Esophagus mucosa (tissue), 1 donor: ENCODE measurements around the gene C12orf57. TPM values are rescaled to one million over a fixed set of nuclear protein-coding genes. Genes with fewer than 3 reads are reported as not detected.
A peak's percentile ranks its signal among the peaks of the same experiment; 100 is the strongest.

Source experiments
- ATAC-seq: fragments of 200-7000 bp; cut with Tn5 transposase; one replicate; pipeline ENCODE4 v1.9.1; 2020
- total RNA-seq: library from RNA; stranded (reverse); gene quantifications from one replicate; pipeline ENCODE4 v1.2.4, GENCODE V29; 2023
- donor health status: DM: yes; HTN: yes; CAD: no.

C12orf57 gene
- total RNA-seq, 1 donor from 2014 or later = 84.0 TPM

DNA sequence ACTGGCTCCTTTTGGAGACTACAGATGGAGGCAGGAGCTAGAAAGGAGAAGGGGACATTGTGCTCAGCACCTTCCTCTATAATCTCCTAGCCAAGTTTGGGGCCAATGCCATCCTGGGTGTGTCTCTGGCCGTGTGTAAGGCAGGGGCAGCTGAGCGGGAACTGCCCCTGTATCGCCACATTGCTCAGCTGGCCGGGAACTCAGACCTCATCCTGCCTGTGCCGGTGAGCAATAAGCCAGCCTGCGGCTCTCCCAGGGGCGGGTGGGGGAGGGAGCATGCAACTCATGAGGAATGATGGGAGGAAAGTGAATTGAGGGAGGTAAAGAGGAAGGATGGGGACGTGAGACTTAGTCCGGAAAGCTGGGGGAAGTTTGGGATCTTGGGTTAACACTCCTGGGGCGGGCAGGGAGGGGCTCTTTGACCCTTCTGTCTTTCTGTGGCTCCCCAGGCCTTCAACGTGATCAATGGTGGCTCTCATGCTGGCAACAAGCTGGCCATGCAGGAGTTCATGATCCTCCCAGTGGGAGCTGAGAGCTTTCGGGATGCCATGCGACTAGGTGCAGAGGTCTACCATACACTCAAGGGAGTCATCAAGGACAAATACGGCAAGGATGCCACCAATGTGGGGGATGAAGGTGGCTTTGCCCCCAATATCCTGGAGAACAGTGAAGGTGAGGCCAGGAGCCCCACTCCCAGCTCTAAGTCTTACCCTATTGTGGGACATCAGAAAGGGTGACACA lies 26.2 kb upstream of the C12orf57 start:
- ATAC-seq = no peak

DNA sequence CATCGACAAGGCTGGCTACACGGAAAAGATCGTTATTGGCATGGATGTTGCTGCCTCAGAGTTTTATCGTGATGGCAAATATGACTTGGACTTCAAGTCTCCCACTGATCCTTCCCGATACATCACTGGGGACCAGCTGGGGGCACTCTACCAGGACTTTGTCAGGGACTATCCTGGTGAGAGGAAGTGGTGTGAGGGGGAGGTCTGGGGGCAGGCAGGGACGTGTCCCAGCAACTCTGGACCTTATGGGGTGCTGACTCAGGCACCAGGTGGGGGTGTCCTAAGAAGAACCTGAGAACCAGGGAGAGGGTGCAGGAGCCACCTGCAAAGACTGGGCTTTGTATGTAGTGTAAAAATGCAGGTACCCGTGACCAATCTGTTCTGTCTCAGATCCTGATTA lies 24.2 kb upstream of the C12orf57 start:
- ATAC-seq = no peak

DNA sequence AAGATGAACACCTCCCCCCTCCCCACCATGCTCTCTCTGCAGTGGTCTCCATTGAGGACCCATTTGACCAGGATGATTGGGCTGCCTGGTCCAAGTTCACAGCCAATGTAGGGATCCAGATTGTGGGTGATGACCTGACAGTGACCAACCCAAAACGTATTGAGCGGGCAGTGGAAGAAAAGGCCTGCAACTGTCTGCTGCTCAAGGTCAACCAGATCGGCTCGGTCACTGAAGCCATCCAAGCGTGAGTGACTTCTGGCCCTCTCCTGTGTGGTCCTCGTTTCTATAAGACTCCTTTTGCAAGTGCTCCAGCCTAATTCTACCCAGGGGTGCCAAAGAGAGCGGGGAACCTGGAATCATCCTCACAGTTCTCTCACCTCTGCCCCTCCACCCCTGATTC lies 22.3 kb upstream of the C12orf57 start:
- ATAC-seq = no peak

DNA sequence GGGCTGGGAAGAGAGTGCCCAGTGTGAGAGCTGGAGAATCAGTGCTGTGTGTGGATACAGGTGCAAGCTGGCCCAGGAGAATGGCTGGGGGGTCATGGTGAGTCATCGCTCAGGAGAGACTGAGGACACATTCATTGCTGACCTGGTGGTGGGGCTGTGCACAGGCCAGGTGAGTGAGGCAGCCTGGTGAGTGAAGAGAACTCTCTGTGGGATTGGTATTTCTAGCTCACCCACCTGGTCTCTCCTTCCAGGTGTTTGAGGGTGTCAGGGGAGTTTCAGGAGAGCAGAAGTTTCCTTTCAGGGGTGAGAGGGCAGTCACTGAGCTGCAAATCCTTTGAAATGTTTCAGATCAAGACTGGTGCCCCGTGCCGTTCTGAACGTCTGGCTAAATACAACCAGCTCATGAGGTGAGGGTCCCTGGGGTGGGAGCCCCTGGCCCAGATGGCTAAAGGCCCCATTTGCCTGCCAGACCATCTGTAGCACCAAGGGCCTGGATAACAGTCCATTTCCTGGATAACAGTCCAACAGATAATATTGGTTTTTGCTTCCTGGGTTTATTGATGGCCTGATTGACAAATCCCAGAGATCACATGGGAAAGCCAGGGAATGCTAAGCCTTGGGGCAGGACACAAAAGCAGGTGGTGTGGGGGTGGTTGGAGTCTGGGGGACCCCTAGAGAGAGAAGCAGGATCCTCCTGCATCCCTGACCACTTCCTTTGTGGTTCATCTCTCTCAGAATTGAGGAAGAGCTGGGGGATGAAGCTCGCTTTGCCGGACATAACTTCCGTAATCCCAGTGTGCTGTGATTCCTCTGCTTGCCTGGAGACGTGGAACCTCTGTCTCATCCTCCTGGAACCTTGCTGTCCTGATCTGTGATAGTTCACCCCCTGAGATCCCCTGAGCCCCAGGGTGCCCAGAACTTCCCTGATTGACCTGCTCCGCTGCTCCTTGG lies 21.6 kb upstream of the C12orf57 start:
- no peak for ATAC-seq

DNA sequence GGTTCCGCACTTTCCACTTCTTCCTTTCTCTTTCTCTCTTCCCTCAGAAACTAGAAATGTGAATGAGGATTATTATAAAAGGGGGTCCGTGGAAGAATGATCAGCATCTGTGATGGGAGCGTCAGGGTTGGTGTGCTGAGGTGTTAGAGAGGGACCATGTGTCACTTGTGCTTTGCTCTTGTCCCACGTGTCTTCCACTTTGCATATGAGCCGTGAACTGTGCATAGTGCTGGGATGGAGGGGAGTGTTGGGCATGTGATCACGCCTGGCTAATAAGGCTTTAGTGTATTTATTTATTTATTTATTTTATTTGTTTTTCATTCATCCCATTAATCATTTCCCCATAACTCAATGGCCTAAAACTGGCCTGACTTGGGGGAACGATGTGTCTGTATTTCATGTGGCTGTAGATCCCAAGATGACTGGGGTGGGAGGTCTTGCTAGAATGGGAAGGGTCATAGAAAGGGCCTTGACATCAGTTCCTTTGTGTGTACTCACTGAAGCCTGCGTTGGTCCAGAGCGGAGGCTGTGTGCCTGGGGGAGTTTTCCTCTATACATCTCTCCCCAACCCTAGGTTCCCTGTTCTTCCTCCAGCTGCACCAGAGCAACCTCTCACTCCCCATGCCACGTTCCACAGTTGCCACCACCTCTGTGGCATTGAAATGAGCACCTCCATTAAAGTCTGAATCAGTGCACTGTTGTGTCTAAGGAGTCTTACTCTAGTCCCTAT lies 20.7 kb upstream of the C12orf57 start:
- ATAC-seq = no peak

DNA sequence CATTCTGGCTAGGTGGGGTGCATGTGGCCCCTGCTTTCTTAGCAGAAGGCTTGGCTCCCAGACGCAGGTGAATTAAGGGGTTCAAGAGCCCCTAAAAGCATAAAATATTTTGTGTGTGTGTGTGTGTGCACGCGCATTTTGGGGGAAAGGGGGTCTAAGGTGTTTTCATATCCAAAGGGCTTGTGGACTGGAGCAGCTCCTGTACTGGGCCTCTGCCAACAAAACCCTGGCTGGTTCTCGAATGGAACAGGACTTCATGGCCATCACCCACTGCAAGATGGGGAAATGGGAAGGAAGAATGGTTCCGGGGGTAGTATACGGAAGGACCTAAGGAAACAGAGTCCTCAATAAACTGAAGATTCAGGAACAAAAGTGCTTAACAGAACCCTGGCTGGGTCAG lies 20.0 kb upstream of the C12orf57 start:
- no peak for ATAC-seq

DNA sequence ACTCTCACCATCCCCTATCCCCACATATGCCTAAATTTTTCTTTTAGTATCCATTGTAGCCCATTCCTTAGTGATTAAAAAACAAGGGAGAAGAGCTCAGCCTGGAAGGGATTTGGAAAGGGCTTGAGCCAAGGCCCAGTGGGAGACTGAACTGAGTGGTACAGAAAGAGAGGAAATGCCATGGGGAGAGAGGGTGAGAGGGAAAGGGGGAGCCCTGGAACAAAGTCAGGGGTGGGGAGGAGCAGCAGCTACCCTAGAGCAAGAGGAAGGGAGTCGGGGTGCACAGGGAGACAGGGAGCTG lies 18.6 kb upstream of the C12orf57 start:
- no peak for ATAC-seq

DNA sequence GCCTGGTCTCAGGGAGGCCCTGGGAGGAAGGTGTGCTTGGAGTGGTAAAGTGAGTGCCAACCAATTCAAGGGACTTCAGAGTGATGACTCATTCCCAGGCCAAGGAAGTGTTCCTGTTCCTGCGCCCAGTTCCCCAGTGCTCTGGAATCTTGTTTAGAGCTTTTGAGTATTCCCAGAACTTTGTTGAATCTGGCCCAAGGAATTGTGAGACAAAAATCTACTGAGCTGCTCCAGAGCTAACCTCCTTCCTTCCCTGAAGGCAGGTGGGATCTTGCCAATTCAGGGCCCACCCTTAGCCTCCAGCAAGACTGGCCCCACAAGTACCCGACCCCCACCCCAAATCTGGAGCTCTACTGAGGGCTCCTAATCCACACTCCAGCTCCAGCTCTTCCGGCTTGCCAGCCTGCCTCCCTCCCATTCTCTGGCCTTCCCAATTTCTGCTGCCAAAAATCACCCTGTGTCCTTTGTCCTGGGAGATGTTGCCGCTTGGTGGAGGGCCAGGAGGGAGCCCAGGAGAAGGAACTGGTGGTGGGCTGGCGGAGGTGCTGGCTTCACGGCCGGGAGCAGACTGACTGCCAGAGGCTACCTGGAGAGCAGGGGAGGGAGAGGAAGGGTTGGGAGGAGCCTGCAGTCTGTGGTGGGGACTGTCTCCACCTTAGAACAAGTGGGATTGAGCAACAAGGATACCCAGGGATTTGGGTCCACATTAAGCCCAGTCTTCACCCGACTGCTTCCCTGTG lies 18.1 kb upstream of the C12orf57 start:
- ATAC-seq = peak; percentile 69

DNA sequence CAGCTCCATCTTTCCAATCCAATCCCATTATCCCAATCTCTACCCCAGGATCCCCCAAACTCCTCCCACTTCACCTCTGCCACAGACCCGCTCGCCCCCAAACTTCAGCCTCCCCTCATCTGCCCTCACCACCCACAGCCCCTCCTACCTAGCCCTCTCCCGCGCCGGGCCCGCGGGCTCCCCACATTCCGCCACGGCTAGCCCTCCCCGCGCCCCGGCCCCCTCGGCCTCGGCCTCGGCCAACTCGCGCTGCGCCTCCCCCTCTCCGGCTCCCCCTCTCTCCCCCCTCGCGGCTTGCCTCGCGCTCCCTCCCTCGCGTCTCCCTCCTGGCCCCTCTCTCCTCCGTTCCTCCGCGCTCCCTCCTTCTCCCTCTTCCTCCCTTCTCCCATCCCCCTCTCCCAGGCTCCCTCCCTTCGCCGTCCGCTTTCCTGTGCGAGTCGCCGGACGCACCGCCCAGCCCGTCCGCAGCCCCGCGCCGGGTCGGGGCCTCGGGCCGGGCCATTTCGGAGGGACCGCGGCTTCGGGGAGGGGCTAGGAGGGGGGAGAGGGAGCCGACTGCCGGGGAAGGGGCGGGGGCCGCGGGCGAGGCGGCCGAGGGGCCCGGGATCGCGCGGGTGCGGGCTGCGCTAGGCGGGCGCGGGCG lies 16.3 kb upstream of the C12orf57 start, which contains the start of gene ATN1:
Gene ATN1 (plus strand): TSS at position 581 of the 643 bp plus-strand sequence. CDS start 6,043 bp downstream, outside the sequence.
- ATAC-seq = peak; percentile 15

DNA sequence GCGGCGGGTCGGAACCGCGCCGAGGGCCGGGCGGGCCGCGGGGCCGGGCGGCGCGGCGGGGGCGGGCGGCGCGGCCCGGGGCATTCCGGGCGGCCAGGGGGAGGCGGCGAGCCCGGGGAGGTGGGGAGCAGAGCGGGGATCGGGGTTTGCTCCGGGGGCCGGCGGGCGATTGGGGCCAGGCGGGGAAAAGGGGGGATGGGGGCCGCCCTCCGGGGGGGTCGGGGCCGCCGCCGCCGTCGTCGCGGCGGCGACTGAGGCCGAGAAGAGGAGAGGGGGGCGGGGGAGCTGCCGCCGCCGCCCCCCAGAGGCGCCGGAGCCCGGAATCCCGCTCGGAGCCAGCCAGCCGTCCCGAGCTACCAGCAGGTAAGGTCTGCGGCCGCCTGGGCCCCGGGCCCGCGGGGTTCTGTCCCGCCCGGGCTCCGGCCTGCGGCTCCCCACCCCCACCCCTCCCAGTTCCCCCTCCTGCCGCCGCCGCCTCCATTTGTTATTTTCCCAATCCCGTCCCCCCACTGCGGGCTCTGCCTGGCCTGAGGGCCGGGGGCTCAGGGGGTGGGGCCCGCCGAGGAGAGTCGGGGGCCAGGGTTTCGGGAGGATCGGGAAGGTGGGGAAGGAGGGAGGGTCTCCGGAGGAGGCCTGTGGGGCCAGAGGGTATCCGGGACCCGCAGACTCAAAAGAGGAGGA lies 15.7 kb upstream of the C12orf57 start:
- no peak for ATAC-seq

DNA sequence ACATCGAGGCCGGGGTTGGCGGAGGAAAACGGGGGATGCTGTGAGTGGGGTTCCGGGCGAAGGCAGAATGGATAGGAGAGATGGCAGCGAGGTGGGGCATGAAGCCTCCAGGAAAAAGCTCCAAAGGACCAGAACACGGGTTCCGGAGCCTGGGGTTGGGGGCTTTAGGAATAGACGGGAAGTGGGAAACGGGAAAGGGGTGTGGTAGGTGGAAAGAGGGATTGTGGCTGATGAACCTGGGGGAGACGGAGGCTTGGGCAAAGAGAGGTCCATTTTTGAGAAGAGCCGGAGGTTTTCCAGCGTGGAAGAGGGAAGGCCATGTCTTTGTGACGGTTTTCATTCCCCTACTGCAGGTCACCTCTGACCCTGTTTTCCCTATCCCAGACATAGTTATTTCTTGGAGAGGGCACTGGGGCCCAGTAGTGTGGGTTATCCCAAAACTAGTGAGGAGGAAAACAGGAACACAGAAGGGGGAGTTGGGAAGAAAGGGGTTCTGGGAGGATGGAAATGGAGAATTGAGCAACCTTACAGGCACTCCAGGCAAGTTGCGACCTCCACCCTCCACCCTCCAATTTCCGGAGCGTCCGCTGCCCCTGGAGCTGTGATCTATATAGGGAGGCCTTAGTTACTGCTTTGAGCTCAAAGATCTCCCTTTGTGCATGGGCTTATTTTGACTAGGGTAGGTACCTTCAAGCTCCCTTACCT lies 15.0 kb upstream of the C12orf57 start:
- ATAC-seq = no peak

DNA sequence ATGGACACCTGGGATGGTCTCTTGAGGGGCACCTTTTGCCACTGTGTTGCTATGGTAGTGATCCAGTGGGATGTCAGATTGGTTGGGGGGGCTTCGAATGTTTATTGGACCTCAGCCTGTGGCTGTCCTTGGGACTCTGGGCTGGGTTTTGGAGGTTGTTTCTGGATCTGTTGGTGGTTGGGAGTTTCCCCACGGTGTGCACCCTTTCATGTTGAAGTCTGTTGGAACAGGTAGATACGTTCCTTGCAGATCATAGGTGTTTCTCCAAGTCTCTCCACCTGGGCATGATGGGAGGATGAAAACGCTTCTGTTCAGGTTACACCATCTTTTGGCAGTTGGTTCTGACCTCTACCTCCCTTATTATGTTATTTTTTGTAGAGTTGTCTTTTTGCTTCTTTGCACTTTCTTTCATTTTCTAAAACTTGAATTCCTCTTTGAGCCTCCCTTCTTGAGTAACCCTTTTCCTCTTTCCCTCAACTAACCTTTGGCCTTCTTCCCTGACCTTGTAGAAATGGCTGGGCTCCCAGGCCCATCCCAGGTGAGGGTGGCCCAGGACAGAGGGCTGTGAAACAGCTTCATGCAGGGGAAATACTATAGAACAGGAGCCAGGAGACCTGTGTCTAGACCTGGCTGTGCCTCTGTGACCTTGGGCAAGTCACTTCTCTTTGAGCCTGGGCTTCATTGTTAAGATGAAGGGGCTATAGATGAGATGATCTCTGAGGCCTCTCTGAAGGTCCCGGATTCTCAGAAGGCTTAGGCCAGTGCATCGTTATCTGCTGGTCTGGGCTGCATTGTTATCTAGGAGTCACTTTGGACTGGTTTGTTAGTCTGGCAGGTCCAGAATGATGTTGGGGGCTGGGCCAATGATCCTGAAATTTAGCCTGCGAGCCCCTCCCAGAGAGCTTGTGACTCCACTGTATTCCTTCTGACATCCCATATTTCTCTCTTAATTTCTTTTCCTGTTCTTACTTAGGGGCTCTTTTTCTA lies 14.1 kb upstream of the C12orf57 start:
- ATAC-seq = peak; percentile 19

DNA sequence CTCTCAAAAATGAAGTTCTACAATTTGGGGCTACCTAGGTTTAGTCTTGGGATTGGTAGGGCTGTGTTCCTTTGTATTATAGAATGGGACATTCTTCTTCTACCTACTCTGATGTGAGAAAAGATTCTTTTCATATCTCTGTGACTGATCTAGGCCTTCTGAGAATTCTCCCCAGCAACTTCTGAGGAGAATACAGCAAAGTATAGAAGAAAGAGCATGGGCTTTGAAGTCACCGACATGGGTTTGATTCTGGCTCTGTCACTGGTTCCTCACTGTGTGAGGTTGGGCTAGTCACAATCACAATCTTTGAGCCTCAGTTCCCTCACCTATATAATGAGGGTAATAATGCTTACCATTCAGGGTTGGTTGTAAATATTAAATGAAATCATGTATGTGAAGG lies 11.1 kb upstream of the C12orf57 start:
- no peak for ATAC-seq

DNA sequence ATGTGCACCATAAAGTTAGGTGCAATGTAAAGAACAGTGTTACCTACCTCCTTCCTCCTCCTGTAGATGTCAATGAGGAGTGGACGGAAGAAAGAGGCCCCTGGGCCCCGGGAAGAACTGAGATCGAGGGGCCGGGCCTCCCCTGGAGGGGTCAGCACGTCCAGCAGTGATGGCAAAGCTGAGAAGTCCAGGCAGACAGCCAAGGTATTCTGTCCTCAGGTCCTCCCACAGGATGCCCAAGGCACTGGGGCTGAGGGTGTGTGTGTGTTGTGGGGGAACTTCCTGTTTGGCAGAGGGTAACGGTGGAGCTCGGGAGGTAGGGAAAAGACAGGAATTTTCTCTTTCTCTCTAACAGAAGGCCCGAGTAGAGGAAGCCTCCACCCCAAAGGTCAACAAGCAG lies 9.7 kb upstream of the C12orf57 start:
- no peak for ATAC-seq

DNA sequence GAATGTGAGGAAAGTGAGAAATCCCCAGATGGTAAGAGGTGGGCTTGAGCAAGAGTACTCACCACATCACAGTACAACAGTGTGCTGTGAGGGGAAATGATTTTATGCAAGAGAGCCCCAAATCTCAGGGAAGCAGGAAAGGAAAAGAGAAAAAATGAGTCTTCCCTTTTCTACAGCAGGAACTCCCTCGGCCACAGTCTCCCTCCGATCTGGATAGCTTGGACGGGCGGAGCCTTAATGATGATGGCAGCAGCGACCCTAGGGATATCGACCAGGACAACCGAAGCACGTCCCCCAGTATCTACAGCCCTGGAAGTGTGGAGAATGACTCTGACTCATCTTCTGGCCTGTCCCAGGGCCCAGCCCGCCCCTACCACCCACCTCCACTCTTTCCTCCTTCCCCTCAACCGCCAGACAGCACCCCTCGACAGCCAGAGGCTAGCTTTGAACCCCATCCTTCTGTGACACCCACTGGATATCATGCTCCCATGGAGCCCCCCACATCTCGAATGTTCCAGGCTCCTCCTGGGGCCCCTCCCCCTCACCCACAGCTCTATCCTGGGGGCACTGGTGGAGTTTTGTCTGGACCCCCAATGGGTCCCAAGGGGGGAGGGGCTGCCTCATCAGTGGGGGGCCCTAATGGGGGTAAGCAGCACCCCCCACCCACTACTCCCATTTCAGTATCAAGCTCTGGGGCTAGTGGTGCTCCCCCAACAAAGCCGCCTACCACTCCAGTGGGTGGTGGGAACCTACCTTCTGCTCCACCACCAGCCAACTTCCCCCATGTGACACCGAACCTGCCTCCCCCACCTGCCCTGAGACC lies 8.2 kb upstream of the C12orf57 start:
- ATAC-seq = no peak

DNA sequence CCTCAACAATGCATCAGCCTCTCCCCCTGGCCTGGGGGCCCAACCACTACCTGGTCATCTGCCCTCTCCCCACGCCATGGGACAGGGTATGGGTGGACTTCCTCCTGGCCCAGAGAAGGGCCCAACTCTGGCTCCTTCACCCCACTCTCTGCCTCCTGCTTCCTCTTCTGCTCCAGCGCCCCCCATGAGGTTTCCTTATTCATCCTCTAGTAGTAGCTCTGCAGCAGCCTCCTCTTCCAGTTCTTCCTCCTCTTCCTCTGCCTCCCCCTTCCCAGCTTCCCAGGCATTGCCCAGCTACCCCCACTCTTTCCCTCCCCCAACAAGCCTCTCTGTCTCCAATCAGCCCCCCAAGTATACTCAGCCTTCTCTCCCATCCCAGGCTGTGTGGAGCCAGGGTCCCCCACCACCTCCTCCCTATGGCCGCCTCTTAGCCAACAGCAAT lies 7.6 kb upstream of the C12orf57 start:
- ATAC-seq = no peak

DNA sequence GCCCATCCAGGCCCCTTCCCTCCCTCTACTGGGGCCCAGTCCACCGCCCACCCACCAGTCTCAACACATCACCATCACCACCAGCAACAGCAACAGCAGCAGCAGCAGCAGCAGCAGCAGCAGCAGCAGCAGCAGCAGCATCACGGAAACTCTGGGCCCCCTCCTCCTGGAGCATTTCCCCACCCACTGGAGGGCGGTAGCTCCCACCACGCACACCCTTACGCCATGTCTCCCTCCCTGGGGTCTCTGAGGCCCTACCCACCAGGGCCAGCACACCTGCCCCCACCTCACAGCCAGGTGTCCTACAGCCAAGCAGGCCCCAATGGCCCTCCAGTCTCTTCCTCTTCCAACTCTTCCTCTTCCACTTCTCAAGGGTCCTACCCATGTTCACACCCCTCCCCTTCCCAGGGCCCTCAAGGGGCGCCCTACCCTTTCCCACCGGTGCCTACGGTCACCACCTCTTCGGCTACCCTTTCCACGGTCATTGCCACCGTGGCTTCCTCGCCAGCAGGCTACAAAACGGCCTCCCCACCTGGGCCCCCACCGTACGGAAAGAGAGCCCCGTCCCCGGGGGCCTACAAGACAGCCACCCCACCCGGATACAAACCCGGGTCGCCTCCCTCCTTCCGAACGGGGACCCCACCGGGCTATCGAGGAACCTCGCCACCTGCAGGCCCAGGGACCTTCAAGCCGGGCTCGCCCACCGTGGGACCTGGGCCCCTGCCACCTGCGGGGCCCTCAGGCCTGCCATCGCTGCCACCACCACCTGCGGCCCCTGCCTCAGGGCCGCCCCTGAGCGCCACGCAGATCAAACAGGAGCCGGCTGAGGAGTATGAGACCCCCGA lies 7.0 kb upstream of the C12orf57 start:
- ATAC-seq = peak; percentile 1
